DND-41 (cell line): ENCODE data around the gene GPR176.

Source experiments
- ATAC-seq: fragments of 200-7000 bp; cut with Tn5 transposase; 3 replicates; pipeline ENCODE4 v1.9.1; 2021; ENCODE audit warnings: low read depth; ENCODE audit not compliant: insufficient read depth
- DNase-seq: peaks from one replicate; pipeline ENCODE4 v3.0.0-alpha.2; 2020
- H2AFZ ChIP-seq: 2 replicates; pipeline ENCODE4 v1.6.0; 2012; ENCODE audit warnings: low read depth, low read length
- H3K27ac ChIP-seq: 2 replicates; pipeline ENCODE4 v1.5.1; 2012; ENCODE audit warnings: low read length, inconsistent platforms
- H3K27me3 ChIP-seq: fragments of 200-600 bp; sonication (generic); 2 replicates; pipeline ENCODE4 v1.6.0; 2012; ENCODE audit warnings: low read length, mild to moderate bottlenecking, inconsistent platforms; ENCODE audit not compliant: insufficient read depth, poor library complexity
- H3K36me3 ChIP-seq: 2 replicates; pipeline ENCODE4 v1.5.1; 2012; ENCODE audit warnings: low read length, inconsistent platforms; ENCODE audit not compliant: insufficient read depth
- H3K4me1 ChIP-seq: 2 replicates; pipeline ENCODE4 v1.5.1; 2012; ENCODE audit warnings: mild to moderate bottlenecking, low read length; ENCODE audit not compliant: insufficient read depth
- H3K4me2 ChIP-seq: 2 replicates; pipeline ENCODE4 v1.6.0; 2012; ENCODE audit warnings: mild to moderate bottlenecking, moderate library complexity, low read length, inconsistent platforms; ENCODE audit not compliant: insufficient read depth
- H3K4me3 ChIP-seq, 2 experiments: fragments of 200-600 bp in 1 of 2; shearing (Covaris generic) in 1 of 2; 2 replicates each; pipeline ENCODE4 v1.5.1; 2012 to 2016; ENCODE audit warnings: inconsistent platforms in 2 of 2, low read length in 2 of 2, mild to moderate bottlenecking in 2 of 2, low read depth in 1 of 2, moderate library complexity in 1 of 2
- H3K79me2 ChIP-seq: 2 replicates; pipeline ENCODE4 v1.6.0; 2012; ENCODE audit warnings: low read length, inconsistent platforms; ENCODE audit not compliant: insufficient read depth
- H3K9ac ChIP-seq: 2 replicates; pipeline ENCODE4 v1.6.0; 2012; ENCODE audit warnings: low read depth, mild to moderate bottlenecking, inconsistent platforms, low read length, moderate library complexity
- H3K9me3 ChIP-seq: 2 replicates; pipeline ENCODE4 v1.5.1; 2012; ENCODE audit warnings: low read length, moderate library complexity, mild to moderate bottlenecking, inconsistent platforms; ENCODE audit not compliant: insufficient read depth, severe bottlenecking
- H4K20me1 ChIP-seq: 2 replicates; pipeline ENCODE4 v1.6.0; 2012; ENCODE audit warnings: low read length; ENCODE audit not compliant: insufficient read depth
- CTCF ChIP-seq: IDR thresholded peaks from 2 replicates; pipeline ENCODE4 v1.5.1; 2012; ENCODE audit warnings: borderline replicate concordance, low read length, moderate library complexity, mild to moderate bottlenecking; ENCODE audit not compliant: poor library complexity, severe bottlenecking; ENCODE audit errors: extremely low read depth
- EZH2 ChIP-seq: IDR thresholded peaks from 3 replicates; pipeline ENCODE4 v1.6.1; 2012; ENCODE audit warnings: borderline replicate concordance, low read depth, mild to moderate bottlenecking, moderate library complexity, low read length, inconsistent platforms; ENCODE audit not compliant: severe bottlenecking

The GPR176 gene

GRCh38 chr15:39944726-39945125 lies 24.7 kb upstream of the GPR176 start:
- TF ChIP-seq EZH2, result no peak
- no peak for TF ChIP-seq CTCF
- ATAC-seq (no peak), DNase-seq (no peak)
- Histone ChIP-seq H3K79me2 (0 out of 2 replicates have a peak, but pooled peaks cover 2% of the 10 kb centered on the region), H2AFZ (no peak overlapping the region), H3K4me2 (no peak overlapping the region), H3K27me3 (no peaks in the 10 kb centered on the region), H3K9ac (no peak overlapping the region), H3K36me3 (peaks cover 58% of the 10 kb centered on the region), H3K4me3 (no peak overlapping the region), H3K9me3 (no peaks in the 10 kb centered on the region), H3K4me1 (no peaks in the 10 kb centered on the region), H4K20me1 (no peaks in the 10 kb centered on the region), H3K27ac (no peak overlapping the region)

- Histone ChIP-seq H3K4me2 (no peak overlapping the region), H3K27ac (no peak overlapping the region), H3K79me2 (0 out of 2 replicates have a peak, but pooled peaks cover 5% of the 10 kb centered on the region), H4K20me1 (no peaks in the 10 kb centered on the region), H3K4me3 (no peak overlapping the region), H3K27me3 (no peaks in the 10 kb centered on the region), H3K9ac (no peak overlapping the region), H3K4me1 (peaks cover 4% of the 10 kb centered on the region), H3K9me3 (no peaks in the 10 kb centered on the region), H3K36me3 (peaks cover 56% of the 10 kb centered on the region), H2AFZ (no peak overlapping the region)
- no peak for ATAC-seq
- DNase-seq, result no peak
- TF ChIP-seq EZH2 (no peak), CTCF (no peak)
Measured at GRCh38 chr15:39942753-39943150, 22.7 kb upstream of the GPR176 start.

GRCh38 chr15:39942101-39942752 lies 22.2 kb upstream of the GPR176 start:
- Histone ChIP-seq H3K79me2 (peaks cover 7% of the 10 kb centered on the region; the same call in 1 of the 2 replicates), H3K9me3 (no peaks in the 10 kb centered on the region), H4K20me1 (no peaks in the 10 kb centered on the region), H3K9ac (no peak overlapping the region), H3K36me3 (peaks cover 56% of the 10 kb centered on the region), H3K4me1 (peaks cover 4% of the 10 kb centered on the region), H3K4me2 (no peak overlapping the region), H2AFZ (no peak overlapping the region), H3K4me3 (no peak overlapping the region), H3K27ac (no peak overlapping the region), H3K27me3 (no peaks in the 10 kb centered on the region)
- ATAC-seq (no peak), DNase-seq (no peak)
- no peak for TF ChIP-seq CTCF
- no peak for TF ChIP-seq EZH2
